Smooth muscle cell (in vitro differentiated cells): Measurements from ENCODE around the gene IL21. TPM values are rescaled to one million over a fixed set of nuclear protein-coding genes. Genes with fewer than 3 reads are reported as not detected.
A peak's percentile ranks its signal among the peaks of the same experiment; 100 is the strongest.

Experiments used
- DNase-seq: peaks from one replicate; lab custom pipeline; 2025; ENCODE audit not compliant: unreplicated experiment; lab: John Stamatoyannopoulos, UW
- H2AFZ ChIP-seq: fragments of 200-600 bp; sonication (generic); 2 replicates; pipeline ENCODE4 v1.6.0; 2016; ENCODE audit warnings: antibody characterized with exemption, low read depth, mild to moderate bottlenecking
- H3F3A ChIP-seq: fragments of 200-600 bp; sonication (generic); 2 replicates; pipeline ENCODE4 v1.6.0; 2017; ENCODE audit warnings: antibody characterized with exemption, low read depth
- H3K27ac ChIP-seq: fragments of 200-600 bp; sonication (generic); 2 replicates; pipeline ENCODE4 v1.5.1; 2016; ENCODE audit warnings: low read depth, mild to moderate bottlenecking
- H3K27me3 ChIP-seq: fragments of 200-600 bp; sonication (generic); 2 replicates; pipeline ENCODE4 v1.6.1; 2016; ENCODE audit warnings: low read depth, mild to moderate bottlenecking
- H3K36me3 ChIP-seq: fragments of 200-600 bp; sonication (generic); 2 replicates; pipeline ENCODE4 v1.5.1; 2016; ENCODE audit warnings: low read depth
- H3K4me1 ChIP-seq: fragments of 200-600 bp; sonication (generic); 2 replicates; pipeline ENCODE4 v1.5.1; 2016; ENCODE audit warnings: low read depth
- H3K4me2 ChIP-seq: fragments of 200-600 bp; sonication (generic); 2 replicates; pipeline ENCODE4 v1.6.0; 2016; ENCODE audit warnings: mild to moderate bottlenecking
- H3K4me3 ChIP-seq: fragments of 200-600 bp; sonication (generic); 2 replicates; pipeline ENCODE4 v1.5.1; 2016; ENCODE audit warnings: mild to moderate bottlenecking
- H3K79me2 ChIP-seq: fragments of 200-600 bp; sonication (generic); 2 replicates; pipeline ENCODE4 v1.6.0; 2016; ENCODE audit warnings: low read depth, mild to moderate bottlenecking
- H3K9ac ChIP-seq: fragments of 200-600 bp; sonication (generic); 2 replicates; pipeline ENCODE4 v1.6.0; 2016; ENCODE audit warnings: low read depth
- H3K9me3 ChIP-seq: fragments of 200-600 bp; sonication (generic); replicated peaks from 2 replicates; pipeline ENCODE4 v1.5.1; 2016; ENCODE audit warnings: low read depth
- H4K20me1 ChIP-seq: fragments of 200-600 bp; sonication (generic); 2 replicates; pipeline ENCODE4 v1.6.0; 2016; ENCODE audit warnings: low read depth
- WGBS: methylation state at CpG from one replicate; pipeline ENCODE4 v1.1.7; 2016; ENCODE audit warnings: low lambda C conversion rate; 5-methylcytosine and 5-hydroxymethylcytosine counted together
- polyA plus RNA-seq: library from polyadenylated mRNA; unstranded; fragments of >200 nt; fragmentation: Nextera tagmentation; extraction: Ambion mirVana; gene quantifications from 2 replicates; pipeline ENCODE4 v1.2.1, GENCODE V29; 2016
- total RNA-seq: library from RNA; depleted of rRNA; stranded (reverse); fragments of >200 nt; gene quantifications from 2 replicates; pipeline ENCODE4 v1.2.3, GENCODE V29; 2014
- TF ChIP-seq, protein P1 (sequence below): fragments of 200-600 bp; sonication (generic); IDR thresholded peaks from 2 replicates; pipeline ENCODE4 v1.5.1; 2017; ENCODE audit warnings: borderline replicate concordance, mild to moderate bottlenecking, antibody characterized with exemption; ENCODE audit not compliant: insufficient read depth, poor library complexity, severe bottlenecking

IL21 gene
- total and polyA plus RNA-seq, 2 experiments from 2014 or later, result not detected

DNA sequence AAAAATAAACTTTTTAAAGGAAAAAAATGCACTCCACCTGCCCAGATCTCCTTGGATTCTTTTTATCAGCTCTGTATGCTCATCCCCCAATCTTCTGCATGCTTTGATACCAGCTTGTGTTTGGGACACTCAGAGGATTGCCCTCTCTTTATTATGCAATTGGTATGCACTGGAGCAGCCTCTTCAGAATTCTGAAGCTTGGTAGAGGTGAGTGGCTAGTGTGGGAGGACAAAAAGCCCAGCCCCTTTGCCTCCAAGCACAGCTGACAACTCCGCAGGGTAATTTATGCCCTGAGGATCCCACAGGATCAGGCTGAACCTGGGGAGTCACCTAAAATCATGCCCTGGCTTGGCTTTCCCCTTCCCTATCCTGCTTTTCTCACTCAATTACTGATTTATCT, 16.7 kb downstream of the IL21 start:
- H3F3A ChIP-seq, result no peaks in the 10 kb centered on the region
- H4K20me1 ChIP-seq, result no peaks in the 10 kb centered on the region
- no peak overlapping the region for H2AFZ ChIP-seq
- H3K79me2 ChIP-seq, result no peaks in the 10 kb centered on the region
- H3K4me1 ChIP-seq, result no peaks in the 10 kb centered on the region
- H3K9me3 ChIP-seq, result no peaks in the 10 kb centered on the region
- no peak overlapping the region for H3K4me3 ChIP-seq
- TF ChIP-seq, protein P1, sequence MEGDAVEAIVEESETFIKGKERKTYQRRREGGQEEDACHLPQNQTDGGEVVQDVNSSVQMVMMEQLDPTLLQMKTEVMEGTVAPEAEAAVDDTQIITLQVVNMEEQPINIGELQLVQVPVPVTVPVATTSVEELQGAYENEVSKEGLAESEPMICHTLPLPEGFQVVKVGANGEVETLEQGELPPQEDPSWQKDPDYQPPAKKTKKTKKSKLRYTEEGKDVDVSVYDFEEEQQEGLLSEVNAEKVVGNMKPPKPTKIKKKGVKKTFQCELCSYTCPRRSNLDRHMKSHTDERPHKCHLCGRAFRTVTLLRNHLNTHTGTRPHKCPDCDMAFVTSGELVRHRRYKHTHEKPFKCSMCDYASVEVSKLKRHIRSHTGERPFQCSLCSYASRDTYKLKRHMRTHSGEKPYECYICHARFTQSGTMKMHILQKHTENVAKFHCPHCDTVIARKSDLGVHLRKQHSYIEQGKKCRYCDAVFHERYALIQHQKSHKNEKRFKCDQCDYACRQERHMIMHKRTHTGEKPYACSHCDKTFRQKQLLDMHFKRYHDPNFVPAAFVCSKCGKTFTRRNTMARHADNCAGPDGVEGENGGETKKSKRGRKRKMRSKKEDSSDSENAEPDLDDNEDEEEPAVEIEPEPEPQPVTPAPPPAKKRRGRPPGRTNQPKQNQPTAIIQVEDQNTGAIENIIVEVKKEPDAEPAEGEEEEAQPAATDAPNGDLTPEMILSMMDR, result no peak
- H3K4me2 ChIP-seq, result no peak overlapping the region
- no peak for DNase-seq
- H3K36me3 ChIP-seq, result no peaks in the 10 kb centered on the region
- no peaks in the 10 kb centered on the region for H3K27me3 ChIP-seq
- WGBS, result 69% methylated on average over 1 of the region's 1 CpG
- no peak overlapping the region for H3K27ac ChIP-seq
- no peak overlapping the region for H3K9ac ChIP-seq

DNA sequence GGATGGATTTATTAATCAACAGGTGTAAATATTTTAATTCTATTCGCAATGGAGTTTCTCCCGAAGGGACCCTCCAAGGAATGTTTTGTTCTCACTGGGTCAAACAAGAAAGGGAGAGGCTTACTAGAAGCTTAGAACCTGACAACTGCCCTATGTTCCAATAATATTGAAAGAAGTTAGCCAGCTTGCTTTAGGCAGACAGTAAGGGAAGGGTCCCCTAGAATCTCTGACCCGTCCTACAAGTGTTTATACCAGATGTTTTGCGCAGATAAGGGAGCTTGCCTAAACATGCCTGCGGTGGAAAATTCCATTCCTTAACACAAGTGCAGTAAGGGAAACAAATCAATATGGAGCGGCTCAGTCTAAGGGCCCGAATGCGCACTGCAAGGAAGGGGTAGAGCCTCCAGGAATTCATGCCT, 17.7 kb downstream of the IL21 start:
- Histone ChIP-seq H3K79me2 (no peaks in the 10 kb centered on the region), H3K4me2 (peak overlapping the region; percentile 26), H3F3A (no peaks in the 10 kb centered on the region), H3K27ac (no peak overlapping the region), H3K4me3 (no peak overlapping the region), H3K27me3 (no peaks in the 10 kb centered on the region), H3K36me3 (no peaks in the 10 kb centered on the region), H3K9ac (no peak overlapping the region), H3K4me1 (no peaks in the 10 kb centered on the region), H2AFZ (peak overlapping the region; percentile 50), H3K9me3 (no peaks in the 10 kb centered on the region), H4K20me1 (no peaks in the 10 kb centered on the region)
- no peak for DNase-seq
- TF ChIP-seq, protein P1, result no peak
- 74% methylated on average over 8 of the region's 8 CpGs for WGBS

DNA sequence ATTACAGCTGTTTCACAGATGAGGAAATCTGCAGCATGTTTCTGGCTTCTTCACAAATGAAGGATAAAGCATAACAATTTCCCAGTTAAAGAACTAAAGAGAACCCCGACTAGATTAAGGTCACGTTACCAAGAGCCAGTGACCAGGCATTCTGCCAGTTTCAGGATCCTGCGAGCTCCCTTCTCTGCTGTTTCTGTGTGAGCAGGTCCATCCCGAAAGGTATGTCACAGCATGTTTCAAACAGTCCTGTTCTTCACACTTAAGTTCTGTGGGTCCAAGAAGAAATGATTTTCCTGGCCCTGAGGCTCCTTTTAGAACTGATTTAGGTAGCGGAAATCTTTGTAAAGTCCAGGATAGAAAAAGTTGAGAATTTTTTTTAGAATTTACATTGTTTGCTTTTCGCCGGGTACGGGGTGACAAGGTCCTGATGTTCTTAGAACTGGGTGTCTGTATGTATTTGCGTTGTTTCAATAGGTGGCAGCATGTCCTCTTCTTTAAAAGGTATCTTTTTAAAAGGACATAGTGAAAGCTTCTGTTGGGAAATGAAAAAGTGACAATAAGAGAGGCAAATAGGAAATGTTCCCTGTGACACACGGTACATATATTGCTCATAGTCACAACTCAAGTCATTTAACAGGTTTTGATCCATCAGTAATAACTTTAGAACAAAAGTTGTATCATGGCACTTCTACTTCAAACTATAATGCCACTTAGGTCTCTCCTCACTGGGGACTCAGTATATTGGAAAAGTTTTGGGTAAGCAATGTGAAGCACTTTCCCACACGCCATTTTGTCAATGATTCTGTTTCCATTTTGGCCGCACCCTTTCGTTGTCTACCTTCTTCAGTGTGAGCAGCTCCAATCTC, 18.4 kb downstream of the IL21 start:
- H3K27me3 ChIP-seq, result no peaks in the 10 kb centered on the region
- H3K4me3 ChIP-seq, result no peak overlapping the region
- no peaks in the 10 kb centered on the region for H3K4me1 ChIP-seq
- H3K79me2 ChIP-seq, result no peaks in the 10 kb centered on the region
- H4K20me1 ChIP-seq, result no peaks in the 10 kb centered on the region
- DNase-seq, result no peak
- TF ChIP-seq, protein P1, result peak; percentile 45
- no peaks in the 10 kb centered on the region for H3K36me3 ChIP-seq
- peak overlapping the region; percentile 50 for H2AFZ ChIP-seq
- H3K4me2 ChIP-seq, result peak overlapping the region; percentile 26
- no peaks in the 10 kb centered on the region for H3K9me3 ChIP-seq
- H3K27ac ChIP-seq, result no peak overlapping the region
- 64% methylated on average over 13 of the region's 13 CpGs for WGBS
- H3K9ac ChIP-seq, result no peak overlapping the region
- no peaks in the 10 kb centered on the region for H3F3A ChIP-seq
